ENCODE results near the gene MAGI2. TPM values are rescaled to one million over a fixed set of nuclear protein-coding genes. Genes with fewer than 3 reads are reported as not detected.

The MAGI2 gene
- total RNA-seq, 4 donors from 2014 or later, result 0.98 to 4.8 (median 2.5) TPM

DNA sequence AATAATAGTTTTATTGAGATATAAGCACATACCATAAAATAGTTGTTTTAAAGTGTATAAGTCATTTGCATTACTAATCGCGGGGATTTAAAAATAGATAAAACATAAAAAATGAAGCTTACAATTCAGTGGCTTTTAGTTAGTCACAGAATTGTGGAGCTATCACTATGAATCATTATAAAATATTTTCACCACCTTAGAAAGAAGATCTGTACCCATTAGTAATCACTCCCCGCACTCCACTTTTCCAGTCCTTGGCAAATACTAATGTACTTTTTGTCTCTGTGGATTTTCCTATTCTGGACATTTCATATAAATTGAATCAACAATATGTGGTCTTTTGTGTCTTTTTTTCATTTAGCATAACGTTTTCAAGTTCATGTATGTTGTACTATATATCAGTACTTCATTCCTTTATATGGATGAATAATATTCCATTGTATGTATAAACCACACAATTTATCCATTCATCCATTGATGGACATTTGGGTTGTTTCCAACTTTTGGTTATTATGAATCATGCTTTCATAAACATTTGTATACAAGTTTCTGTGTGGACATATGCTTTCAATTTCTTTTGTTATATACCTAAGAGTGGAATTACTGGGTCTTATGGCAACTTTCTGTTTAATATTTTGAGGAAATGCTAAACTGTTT lies 162.5 kb downstream of the MAGI2 start:
- no peaks in the 10 kb centered on the region for H3K36me3 ChIP-seq
- WGBS, result 81% methylated on average over 4 of the region's 4 CpGs

DNA sequence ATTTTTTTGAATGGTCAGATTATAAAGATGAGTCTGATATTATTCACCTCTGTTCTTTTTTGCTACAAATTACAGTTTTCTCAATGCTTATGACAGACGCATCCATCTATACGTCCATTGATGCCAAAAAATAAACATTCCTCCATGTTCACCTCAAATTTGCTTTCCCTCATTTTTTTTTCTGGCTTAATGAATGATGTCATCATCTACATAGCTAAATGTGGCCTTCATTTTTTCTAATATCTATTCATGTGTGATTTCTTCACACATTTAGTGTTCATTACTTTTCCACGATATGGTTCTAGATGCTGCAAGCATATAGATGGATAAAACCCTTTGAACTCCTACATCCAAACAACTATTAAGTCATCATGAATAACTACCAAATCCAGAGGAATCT lies 163.1 kb downstream of the MAGI2 start:
- Histone ChIP-seq H3K4me1 (no peaks in the 10 kb centered on the region), H3K27me3 (no peaks in the 10 kb centered on the region), H3K27ac (no peak overlapping the region), H3K9me3 (no peaks in the 10 kb centered on the region), H3K36me3 (no peaks in the 10 kb centered on the region), H3K4me3 (no peak overlapping the region)
- DNase-seq (ENCODE audit: low spot score in 2 of 2), result no peak
- TF ChIP-seq EP300 (IDR thresholded peaks at IDR 0.05) (no peak), POLR2AphosphoS5 (IDR thresholded peaks at IDR 0.05) (no peak), POLR2A (IDR thresholded peaks at IDR 0.05) (no peak)
- TF ChIP-seq, protein P1, sequence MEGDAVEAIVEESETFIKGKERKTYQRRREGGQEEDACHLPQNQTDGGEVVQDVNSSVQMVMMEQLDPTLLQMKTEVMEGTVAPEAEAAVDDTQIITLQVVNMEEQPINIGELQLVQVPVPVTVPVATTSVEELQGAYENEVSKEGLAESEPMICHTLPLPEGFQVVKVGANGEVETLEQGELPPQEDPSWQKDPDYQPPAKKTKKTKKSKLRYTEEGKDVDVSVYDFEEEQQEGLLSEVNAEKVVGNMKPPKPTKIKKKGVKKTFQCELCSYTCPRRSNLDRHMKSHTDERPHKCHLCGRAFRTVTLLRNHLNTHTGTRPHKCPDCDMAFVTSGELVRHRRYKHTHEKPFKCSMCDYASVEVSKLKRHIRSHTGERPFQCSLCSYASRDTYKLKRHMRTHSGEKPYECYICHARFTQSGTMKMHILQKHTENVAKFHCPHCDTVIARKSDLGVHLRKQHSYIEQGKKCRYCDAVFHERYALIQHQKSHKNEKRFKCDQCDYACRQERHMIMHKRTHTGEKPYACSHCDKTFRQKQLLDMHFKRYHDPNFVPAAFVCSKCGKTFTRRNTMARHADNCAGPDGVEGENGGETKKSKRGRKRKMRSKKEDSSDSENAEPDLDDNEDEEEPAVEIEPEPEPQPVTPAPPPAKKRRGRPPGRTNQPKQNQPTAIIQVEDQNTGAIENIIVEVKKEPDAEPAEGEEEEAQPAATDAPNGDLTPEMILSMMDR (IDR thresholded peaks at IDR 0.05), result no peak
- WGBS, result 89% methylated on average over 3 of the region's 3 CpGs

More for the DNA sequence above, 162.5 kb downstream of the MAGI2 start:
- Histone ChIP-seq H3K27ac (no peak overlapping the region), H3K27me3 (no peaks in the 10 kb centered on the region), H3K9me3 (no peaks in the 10 kb centered on the region), H3K4me3 (no peak overlapping the region), H3K4me1 (no peaks in the 10 kb centered on the region)
- DNase-seq (ENCODE audit: low spot score in 2 of 2), result no peak
- TF ChIP-seq EP300 (IDR thresholded peaks at IDR 0.05) (no peak), POLR2A (IDR thresholded peaks at IDR 0.05) (no peak), POLR2AphosphoS5 (IDR thresholded peaks at IDR 0.05) (no peak)
- TF ChIP-seq, protein P1 (IDR thresholded peaks at IDR 0.05), result no peak

DNA sequence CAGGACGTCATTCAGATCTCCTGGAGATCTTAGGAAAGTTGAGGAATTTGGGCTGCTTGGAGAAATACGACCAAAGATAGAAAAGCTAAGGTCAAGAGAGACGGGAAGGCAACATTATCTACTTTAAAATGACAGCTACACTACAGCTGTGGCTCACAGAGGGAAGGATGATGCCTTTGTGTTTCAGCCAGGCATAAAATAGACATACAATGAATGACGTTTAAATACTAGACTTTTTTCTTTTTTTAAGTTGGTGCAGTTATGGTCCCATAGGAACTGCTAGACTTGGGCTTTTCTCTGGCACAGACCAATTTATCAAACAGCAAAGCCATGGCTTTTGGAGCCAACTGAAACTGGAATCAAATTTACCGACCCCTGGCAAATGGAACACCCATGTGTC lies 164.8 kb downstream of the MAGI2 start:
- Histone ChIP-seq H3K4me1 (no peaks in the 10 kb centered on the region), H3K27me3 (no peaks in the 10 kb centered on the region), H3K9me3 (no peaks in the 10 kb centered on the region), H3K27ac (no peak overlapping the region), H3K4me3 (no peak overlapping the region), H3K36me3 (no peaks in the 10 kb centered on the region)
- WGBS, result 58% methylated on average over 5 of the region's 5 CpGs
- TF ChIP-seq POLR2A (IDR thresholded peaks at IDR 0.05) (no peak), EP300 (IDR thresholded peaks at IDR 0.05) (no peak), POLR2AphosphoS5 (IDR thresholded peaks at IDR 0.05) (no peak)
- TF ChIP-seq, protein P1 (IDR thresholded peaks at IDR 0.05), result no peak
- DNase-seq (ENCODE audit: low spot score in 2 of 2), result no peak

DNA sequence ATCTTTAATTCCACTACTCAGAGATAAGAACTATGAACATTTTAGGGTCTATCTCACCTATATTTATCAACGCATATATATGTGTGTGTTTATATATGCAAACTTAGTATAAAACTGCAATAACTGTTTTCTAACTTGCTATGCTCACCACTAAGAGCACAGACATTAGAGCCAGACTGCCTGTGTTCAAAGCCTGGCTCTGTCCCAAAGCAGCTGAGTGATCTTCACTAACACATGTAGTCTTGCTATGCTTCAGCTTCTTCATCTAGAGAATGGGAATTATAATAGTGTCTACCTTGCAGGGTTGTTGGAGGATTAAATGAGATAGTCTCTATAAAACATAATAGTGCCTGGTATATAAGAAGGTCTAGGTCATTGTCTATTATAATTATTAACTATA lies 165.5 kb downstream of the MAGI2 start:
- no peak for TF ChIP-seq EP300 (IDR thresholded peaks at IDR 0.05)
- no peaks in the 10 kb centered on the region for H3K27me3 ChIP-seq
- H3K36me3 ChIP-seq, result no peaks in the 10 kb centered on the region
- H3K27ac ChIP-seq, result no peak overlapping the region
- H3K9me3 ChIP-seq, result no peaks in the 10 kb centered on the region
- DNase-seq (ENCODE audit: low spot score in 2 of 2), result no peak
- 84% methylated on average over 1 of the region's 1 CpG for WGBS
- H3K4me1 ChIP-seq, result no peaks in the 10 kb centered on the region
- no peak overlapping the region for H3K4me3 ChIP-seq

DNA sequence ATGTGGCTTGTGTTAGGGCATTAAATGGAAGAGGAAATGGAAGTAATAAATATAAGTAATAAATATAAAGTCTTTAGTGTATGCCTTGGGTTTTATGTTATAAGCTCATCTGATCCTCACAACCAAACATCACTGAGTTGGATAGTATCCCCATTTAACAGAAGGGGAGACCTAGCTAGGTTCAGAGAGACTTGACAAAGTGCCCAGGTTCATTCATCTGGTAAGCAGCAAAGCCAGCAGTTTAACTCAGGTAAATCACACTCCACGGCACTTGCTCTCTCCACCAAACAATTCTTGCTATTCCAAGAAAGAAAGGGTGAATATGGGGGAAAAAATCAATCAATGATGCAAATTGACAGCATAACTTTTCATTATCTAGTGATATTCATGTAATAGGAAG lies 167.3 kb downstream of the MAGI2 start:
- Histone ChIP-seq H3K4me1 (no peaks in the 10 kb centered on the region), H3K27ac (no peak overlapping the region), H3K27me3 (no peaks in the 10 kb centered on the region), H3K4me3 (no peak overlapping the region), H3K36me3 (no peaks in the 10 kb centered on the region), H3K9me3 (no peaks in the 10 kb centered on the region)
- TF ChIP-seq EP300 (IDR thresholded peaks at IDR 0.05), result no peak
- TF ChIP-seq POLR2AphosphoS5 (IDR thresholded peaks at IDR 0.05), result no peak
- no peak for TF ChIP-seq POLR2A (IDR thresholded peaks at IDR 0.05)
- TF ChIP-seq, protein P1 (IDR thresholded peaks at IDR 0.05), result no peak
- WGBS, result 0% methylated on average over 1 of the region's 1 CpG
- DNase-seq (ENCODE audit: low spot score in 2 of 2), result no peak

DNA sequence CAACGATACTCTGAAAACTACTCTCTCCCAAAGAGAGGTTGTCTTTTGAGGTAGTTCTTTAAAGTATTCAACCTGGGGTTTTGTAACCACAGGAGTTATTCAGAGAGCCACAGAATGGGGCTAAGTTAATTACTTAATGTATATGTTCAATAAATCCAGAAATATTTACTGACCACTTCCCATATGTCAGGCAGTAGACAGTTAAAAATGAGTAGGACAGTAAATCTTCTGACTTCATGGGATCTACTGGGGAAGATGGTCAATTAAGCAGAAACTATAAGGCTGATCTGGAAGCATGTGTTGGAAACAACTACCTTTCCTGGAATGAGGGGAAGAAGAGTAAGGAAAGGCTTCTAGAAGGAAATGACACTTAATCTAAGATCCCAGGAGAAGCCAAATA lies 167.7 kb downstream of the MAGI2 start:
- TF ChIP-seq POLR2AphosphoS5 (IDR thresholded peaks at IDR 0.05), result no peak
- TF ChIP-seq, protein P1 (IDR thresholded peaks at IDR 0.05), result no peak

More for the DNA sequence above, 167.7 kb downstream of the MAGI2 start:
- DNase-seq (ENCODE audit: low spot score in 2 of 2), result no peak
- 63% methylated on average over 1 of the region's 1 CpG for WGBS
- Histone ChIP-seq H3K36me3 (no peaks in the 10 kb centered on the region), H3K4me1 (no peaks in the 10 kb centered on the region), H3K27me3 (no peaks in the 10 kb centered on the region), H3K4me3 (no peak overlapping the region), H3K9me3 (no peaks in the 10 kb centered on the region), H3K27ac (no peak overlapping the region)

Measured in suprapubic skin (tissue), 4 donors.